CD4-positive, alpha-beta T cell treated with Interleukin-6 at 100 ng/mL for 8 hours (primary cell): Measurements from ENCODE around the gene CCER1.
"Not testable (repeated sequence)": the region's sequence is repeated elsewhere in the genome, so short reads cannot be mapped to it uniquely, and the experiment has no call there.

Source experiments
- DNase-seq: peaks from one replicate; pipeline ENCODE4 v3.0.0-alpha.2; 2020; ENCODE audit warnings: mixed read lengths, low spot score

CCER1 gene, protein sequence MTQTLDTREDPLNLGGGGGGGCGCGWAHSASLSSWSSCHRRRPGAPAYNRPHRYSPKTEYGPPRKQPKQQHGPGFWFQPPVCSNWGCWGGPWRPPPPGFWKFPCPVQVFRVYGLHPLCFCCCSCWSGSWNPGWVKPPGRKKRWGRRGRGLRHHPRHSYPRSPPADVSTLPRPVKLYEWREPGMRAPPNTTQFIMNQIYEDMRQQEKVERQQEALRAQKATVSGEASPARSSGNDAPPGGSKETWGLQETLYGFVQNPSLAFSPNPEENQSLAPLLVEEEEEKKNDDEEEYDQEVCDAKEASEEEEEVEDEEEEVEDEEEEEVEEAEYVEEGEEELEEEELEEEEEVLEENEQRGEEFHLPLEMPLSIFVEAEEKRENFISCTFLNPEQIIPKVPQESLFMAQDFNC

DNA sequence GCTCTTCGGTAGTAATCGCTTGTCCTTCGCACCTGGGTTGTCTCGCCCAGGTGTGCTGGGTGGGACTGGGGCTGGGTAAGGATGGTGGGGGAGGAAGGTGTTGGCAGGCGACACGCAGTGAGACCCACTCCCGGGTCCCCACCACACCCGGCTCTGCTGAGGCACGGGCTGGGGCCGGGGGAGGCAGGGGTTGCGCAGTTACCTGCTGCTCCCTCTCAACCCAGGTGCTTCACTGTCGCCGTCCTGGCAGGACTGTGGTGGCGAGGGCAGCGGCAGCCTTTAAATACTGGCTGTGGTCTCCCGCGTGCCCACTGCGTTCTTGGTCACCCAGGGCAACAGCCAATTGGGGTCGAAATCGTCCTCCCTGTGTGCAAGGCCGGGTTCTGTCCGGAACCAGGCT, at the start of gene CCER1:
Gene CCER1, minus strand, starts transcription at position 256 of the 400 bp plus-strand sequence. CDS start 434 bp downstream, outside the sequence.
- DNase-seq: no peak

DNA sequence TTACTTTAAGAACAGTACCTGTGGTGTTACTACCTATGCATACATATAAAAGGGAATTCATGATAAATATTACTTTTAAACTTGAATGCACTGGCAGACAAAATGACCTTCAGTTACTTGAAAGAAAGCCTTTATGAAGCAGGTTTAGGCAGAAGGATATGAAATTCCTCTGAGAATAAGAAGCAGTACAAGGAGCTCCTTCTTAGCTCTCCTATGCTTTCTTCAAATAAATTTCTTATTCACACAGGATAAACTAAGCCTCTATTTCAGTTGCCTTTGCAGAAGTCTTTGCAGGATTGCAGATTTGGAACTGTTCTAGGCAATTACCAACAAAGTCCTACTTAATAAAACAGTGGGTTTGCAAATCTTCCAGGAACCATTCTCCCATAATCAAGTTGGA, 48.8 kb upstream of the CCER1 start:
- no peak for DNase-seq

DNA sequence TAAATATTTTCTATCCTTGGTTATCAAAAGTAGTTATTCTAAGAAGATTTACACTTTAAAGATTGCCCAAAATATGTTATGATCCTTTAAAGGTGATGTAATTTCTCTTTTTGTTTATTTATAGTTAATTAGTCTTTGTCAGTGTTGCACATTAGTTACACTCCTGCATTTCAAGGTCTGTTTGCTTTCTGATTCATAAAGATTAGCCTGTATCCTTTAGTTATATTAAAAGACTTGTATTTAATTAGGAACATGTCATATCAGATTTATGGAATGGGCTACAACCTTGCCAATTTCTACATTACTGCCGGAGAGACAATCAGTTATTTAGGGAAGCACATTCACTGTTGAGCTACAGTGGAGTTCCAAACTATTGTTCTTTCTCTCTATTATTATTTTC, 46.3 kb upstream of the CCER1 start:
- DNase-seq: no peak

DNA sequence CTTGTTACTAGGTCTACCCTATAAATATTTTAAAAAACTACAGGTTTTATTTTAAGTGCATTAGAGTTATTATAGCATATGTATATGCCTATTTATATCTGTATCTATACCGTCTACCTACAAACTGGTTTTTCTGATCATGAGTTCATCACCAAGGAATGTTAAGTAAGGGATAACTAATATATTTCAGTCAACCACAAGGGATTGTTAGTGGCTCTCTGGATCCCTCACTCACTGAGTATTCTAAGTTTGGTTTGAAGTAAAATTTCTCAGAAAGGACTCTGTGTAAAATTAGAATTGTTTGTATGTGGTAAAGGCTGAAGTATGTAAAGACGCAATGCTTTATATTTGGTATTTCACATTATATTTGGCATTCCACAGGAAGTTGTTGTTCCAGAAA, 45.0 kb upstream of the CCER1 start:
- DNase-seq: no peak

DNA sequence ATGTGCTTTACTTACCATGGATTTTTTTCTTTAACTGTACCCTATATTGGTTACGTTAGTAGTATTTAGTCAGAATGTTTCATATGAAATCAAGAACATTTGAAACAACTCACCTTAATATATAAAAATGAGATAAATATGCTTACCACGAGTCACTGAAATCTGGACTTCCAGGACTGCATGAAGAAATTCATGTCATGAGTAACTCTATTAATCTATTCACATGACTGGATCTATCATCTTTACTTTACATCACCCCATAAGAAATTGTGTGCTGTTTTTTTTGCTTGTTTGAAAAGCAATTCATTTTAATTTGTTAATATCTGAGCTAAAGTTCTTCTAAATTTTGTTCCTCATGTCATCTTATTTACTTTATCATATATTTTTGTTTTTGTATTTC, 44.6 kb upstream of the CCER1 start:
- DNase-seq: no peak

DNA sequence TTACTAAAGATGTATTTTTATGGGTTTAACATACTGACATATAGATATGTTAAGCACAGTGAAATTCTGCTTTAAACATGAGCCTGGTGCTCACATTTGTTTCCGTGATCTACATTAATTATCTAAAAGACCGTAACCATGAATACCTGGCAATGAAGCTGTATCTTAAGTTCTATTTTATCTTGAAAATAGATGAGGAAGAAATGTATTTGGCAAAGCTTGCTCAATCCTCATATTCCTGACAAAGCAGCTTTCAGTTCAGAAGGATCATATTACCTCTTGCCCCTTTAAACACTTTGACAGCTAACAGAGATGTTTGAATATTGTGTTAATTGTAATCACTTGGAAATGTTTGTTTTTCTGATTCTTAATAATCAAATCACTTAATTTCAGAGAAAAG, 40.0 kb upstream of the CCER1 start:
- DNase-seq: no peak

DNA sequence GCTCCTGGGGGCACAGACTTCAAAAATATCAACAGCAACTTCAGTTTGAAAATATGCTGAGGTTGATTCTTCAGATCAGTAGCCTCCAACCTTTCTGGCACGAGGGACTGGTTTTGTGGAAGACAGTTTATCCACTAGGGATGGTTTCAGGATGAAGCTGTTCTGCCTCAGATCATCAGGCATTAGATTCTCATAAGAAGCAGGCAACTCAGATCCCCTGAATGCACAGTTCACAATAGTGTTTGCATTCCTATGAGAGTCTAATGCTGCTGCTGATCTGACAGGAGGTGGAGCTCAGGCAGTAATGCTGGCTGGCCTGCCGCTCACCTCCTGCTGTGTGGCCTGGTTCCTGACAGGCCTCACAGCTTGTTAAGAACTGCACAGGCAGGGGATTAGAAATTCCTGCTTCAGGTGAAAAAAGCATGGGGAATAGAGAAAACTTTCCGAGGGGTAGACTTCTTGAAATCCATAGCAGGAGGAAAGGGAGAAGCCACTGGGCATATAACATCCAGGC, 37.0 kb upstream of the CCER1 start:
- no peak for DNase-seq

DNA sequence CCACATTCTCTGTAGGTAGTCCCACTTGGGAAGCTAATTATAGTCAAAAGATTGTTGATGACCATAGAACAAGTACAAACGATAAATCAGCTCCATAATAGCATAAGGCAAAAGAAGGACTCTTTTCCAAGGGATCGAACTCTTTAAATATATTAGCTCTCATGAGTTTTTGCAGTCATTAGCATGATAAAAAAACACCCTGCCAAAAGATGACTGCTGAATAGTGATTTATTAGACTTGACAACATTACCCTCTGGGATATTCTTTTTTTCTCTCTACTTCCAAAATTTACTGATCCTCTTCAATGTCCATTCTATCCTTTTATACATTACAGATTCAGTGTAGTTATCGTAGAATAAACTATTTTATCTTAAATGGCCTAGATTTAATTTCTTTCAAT, 35.6 kb upstream of the CCER1 start:
- no peak for DNase-seq

DNA sequence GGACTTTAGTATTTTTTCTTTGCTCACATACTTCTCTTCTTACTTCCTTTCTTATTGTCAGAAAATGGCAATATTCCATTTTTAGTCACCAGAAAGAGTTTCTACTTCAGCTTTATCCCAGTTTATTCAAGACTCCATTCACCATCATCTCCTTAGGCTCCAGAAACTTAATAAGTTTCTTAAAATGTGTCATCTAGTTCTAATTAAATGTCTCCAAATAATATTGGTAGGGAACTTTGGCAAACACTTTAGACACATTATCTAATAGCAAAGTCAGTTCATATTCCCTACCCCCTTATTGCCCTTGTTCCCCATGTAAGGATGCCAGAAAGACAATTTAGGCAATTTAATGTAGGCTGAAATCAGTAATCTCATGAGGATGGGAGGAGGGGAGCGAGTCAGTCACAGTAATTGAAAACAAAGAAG, 34.7 kb upstream of the CCER1 start:
- no peak for DNase-seq

DNA sequence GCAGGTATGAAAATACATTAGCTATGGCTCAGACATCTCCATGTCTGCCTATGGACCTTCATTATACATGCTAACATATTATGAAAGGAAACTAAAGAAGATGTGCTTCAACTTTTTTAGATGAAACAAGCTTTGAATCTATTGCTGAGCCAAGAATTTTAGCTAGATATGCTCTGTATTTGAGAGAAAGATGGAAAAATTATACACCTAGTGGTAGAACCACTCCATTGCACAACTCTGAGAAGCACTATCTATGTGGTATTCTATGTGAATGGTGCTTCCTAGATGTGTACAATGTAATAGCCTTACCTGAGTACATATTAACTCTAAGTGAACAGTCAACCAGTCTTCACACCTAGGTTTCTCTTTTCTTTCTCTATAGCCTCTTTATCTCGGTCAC, 32.5 kb upstream of the CCER1 start:
- DNase-seq: no peak

DNA sequence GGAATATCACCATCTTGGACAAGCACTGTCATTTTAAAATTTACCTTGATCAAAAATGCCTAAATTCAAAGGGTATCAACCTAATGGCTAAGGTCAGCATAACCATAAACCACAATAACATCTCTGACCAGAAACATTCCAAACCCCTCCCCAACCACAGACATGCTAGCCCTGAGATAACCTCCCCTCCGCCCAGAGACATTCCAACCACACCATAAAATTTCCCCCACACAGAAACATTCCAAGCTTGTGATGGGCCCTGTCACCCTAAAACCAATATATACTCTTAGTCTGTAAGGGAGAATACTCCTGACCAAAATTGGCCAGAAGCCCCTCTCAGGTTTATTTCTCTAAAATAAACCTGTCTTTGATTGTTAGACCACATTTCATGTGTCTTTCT, 32.1 kb upstream of the CCER1 start:
- no peak for DNase-seq

DNA sequence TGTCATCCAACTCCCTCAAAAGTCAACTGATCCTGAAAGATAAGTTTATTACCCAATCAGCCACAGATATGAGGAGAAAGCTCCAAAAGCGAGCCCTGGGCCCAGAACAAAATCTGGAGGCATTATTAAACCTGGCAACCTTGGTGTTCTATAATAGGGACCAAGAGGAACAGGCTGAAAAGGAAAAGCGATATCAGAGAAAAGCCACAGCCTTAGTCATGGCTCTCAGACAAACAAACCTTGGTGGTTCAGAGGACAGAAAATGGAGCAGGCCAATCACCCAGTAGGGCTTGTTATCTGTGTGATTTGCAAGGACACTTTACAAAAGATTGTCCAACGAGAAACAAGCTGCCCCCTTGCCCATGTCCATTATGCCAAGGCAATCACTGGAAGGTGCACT, 30.4 kb upstream of the CCER1 start:
- not testable (repeated sequence) for DNase-seq

DNA sequence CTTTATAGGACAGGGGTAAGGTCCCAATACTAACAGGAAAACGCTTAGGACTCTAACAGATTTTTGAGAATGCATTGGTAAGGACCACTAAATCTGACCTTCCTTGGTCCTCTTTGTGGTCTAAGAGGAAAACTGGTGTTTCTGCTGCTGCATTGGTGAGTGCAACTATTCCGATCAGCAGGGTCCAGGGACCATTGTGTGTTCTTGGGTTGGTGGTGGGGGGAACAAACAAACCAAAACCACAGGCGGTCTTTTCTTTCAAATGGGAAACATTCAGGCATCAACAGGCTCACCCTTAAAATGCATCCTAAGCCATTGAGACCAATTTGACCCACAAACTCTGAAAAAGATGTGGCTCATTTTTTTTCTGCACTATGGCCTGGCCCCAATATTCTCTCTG, 29.1 kb upstream of the CCER1 start:
- no peak for DNase-seq

DNA sequence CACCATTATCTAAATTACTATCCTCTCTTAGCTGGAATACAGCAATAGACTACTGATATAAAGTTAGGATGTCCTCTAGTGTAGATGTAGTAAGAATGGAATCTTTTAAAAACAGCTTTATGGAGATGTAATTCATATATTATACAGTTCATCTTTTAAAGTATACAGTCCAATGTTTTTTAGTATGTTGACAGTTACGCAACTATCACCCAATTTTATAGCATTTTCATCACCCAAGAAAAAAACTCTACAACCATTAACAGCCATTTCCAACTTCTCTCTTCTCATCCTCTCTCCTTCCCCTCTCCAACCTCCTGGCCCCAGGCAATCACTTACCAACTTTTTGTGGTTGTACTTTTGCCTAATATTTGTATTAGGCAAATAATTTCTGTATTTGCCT, 27.2 kb upstream of the CCER1 start:
- no peak for DNase-seq

DNA sequence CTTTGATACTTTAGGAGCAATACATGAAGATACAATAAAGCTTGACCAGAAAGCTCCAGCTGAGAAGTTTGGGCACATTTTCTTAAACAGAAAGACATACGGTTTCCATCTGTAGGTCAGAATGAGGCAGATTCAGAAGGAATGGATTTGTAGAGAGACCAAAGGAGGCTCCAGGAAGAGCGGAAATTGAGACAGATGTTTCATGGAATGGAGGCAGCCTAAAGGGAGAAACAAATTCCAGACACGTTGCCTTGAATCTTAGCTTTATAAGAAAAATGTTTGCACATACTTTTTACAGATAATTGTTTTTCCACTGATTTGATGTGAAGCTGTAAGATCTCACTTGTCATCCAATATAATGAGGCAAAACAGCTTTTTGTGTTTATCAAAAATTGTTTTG, 25.0 kb upstream of the CCER1 start:
- no peak for DNase-seq

DNA sequence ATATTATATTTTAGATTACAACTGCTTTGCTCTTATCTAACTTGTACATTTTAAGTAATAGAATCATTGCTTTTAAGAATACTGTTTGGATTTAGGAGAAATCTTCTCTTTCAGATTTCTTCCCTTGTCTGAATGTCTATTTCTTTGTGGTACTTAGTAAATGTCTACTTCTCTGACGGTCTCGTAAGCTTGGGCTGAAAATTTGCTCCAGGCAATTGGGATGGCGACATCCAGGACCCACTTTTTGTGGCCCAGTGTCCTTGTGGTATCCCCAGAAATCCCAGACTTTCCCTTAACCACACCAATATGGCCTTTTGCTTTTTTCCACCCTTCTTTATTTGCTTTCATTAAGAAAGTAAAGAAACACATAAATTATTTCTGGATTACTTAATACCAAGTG, 24.0 kb upstream of the CCER1 start:
- no peak for DNase-seq

DNA sequence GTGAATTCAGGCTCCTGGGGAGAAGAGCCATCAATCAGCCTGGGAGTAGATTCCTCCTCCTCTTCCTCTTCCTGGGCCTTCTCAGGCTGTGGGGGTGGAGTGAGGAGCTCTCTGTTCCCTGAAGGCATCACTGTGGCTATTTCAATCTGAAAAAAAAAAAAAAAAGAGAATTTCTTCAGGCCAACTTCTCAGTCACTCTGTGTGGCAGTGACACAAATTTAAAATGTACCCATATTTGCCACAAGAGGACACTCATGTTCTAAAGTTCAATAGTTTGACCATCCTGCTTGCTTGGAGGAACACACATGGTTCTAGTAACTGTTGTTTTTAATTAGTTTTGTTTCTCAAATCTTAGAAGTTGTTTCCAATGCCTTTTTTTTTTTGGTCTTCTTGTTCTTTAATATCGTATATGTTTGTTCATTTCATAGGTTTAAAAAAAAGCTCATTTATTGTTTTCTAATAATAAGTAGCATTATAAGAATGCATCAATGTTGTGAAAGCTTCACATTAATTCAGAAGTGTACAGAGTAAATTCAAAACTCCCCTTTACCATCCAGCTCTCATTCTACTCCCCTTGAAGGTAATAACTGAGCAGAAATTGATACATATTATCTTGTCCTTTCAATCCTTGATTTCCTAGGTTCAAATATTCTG, 23.3 kb upstream of the CCER1 start:
- no peak for DNase-seq

DNA sequence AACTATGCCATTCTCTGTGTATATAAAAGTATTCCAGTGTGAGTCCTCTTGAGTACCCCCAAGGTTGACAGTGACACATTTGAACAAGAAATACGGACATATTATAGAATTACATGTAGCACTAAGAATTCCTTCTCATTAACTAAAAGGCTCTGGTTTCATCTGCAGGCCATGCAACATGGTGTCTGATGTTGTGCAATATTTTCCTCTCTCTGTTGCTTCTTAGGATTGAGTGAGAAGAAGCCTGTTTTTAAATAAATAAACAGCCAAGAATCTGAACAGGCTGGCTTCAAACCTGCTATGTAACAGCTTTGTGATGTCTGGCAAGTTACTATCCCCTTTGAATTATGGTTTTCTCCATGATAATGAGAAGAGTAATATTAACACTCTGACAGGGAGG, 22.2 kb upstream of the CCER1 start:
- DNase-seq: no peak

DNA sequence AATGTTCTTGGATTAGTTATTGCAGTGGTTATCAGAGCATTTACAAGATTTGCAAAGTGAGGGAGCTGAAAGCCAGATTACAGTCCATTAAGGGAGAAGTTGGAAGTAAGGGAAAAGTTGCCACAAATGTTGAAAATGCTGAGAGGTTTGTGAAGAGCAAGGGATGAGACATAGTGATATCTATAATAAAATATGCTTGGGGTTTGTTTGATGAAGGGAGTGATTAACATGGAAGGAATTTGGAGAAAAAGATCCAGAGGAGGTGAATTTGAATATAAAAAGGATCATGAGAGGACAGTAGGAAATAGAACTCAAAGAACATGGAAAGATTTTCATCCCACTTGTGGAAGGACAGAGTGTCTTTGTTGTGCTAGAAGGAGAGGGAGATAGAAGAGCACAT, 19.3 kb upstream of the CCER1 start:
- no peak for DNase-seq

DNA sequence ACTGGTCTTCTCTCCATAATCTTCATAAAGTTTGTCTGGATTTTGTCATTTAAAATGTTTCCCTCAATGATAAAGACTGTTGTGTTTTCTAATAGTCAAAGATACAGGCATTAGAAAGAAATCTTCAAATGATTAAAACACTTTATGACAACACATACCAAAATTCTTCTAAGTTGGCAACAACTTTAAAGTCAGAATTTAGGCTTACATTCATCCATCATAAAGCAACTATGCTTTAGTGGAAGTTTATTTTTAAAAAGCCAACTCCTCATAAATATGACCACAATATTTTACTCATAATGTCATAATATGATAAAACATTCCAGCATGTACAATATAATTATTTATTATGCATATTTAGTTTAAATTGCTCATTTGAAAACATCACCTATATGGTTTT, 17.2 kb upstream of the CCER1 start:
- no peak for DNase-seq

DNA sequence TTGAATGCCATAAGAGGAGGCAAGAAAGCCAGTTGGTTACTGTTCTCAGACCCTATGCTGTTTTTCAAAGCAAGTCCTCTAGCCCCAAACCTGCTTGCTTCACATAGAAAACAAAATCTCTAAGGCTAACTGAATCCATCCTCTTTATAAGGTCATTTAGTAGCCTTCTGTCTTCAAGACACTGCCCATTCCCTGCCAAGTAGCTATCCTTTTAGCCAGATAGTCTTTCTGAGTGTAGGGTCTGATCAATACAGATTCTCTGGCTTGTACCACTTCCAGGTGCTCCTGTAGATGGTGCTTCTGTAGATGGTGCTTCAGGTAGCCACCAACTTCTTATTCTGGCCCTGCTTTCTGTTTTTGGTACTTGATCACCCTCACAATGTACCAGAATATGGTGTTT, 15.9 kb upstream of the CCER1 start:
- DNase-seq: no peak

DNA sequence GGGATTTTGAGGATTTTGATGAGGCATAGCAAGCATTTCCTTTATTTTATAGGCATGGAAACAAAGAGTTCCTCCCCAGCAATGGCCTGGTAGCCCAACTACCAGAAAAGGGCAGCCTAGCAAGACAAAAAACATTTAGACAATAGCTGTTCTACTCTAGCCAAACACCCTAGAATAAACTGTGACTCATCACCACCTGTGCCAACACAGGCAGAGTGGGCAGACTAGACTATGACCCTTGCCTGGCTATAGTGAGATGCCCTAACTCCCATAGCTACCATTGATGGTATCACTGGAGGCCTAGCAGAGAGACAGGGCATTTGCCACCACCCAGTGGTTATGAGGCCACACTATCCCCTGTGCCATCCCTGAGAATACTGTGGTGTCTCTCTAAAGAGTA, 15.5 kb upstream of the CCER1 start:
- DNase-seq: no peak

DNA sequence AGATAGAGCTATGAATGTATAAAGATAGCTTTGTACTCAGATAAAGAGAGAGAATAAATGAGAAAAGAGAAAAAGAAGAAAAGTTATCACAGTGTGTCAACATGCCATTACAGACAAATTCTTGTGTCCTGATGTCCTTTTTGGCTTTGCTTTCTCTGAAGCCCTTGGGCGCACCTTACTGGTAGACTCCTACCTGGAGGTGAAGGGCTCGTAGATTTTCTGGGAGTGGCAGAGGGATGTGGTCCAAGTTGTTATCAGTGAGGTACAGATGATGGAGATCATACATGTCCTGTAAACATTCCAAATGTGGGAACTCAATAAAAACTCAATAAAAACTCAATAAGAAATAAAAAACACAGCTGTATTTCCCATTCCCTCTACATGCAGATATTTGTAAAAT, 14.9 kb upstream of the CCER1 start:
- no peak for DNase-seq

DNA sequence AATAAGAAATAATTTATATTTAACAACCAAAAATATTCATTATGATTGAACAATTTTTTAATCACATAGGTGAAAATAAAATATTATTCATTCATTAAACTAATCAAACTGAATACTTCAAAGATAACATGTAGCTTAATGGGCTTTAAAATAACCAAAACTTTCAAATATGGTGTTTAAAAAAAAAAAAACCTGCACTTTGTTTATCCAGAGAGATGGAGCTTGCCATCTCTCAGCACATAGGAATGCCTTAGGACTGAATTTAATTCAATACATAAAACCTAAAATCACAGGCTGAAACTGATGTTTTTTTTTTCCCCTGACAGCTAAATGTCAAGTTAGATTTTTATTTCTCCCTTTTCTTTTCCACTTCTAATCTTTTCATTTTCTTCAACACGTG, 14.4 kb upstream of the CCER1 start:
- DNase-seq: no peak
